HFFc6 (cell line): ENCODE measurements around the gene HAGHL. TPM values are rescaled to one million over a fixed set of nuclear protein-coding genes. Genes with fewer than 3 reads are reported as not detected.

Source experiments
- DNase-seq: peaks from one replicate; pipeline ENCODE4 v3.0.0-alpha.2; 2018
- H3K27ac Mint-ChIP-seq: 2 replicates; pipeline ENCODE4 v1.8.0; 2020; ENCODE audit warnings: mild to moderate bottlenecking, mixed read lengths
- H3K27me3 Mint-ChIP-seq: 2 replicates; pipeline ENCODE4 v1.8.0; 2021; ENCODE audit warnings: mild to moderate bottlenecking, moderate library complexity, mixed read lengths; ENCODE audit not compliant: insufficient read depth
- H3K36me3 Mint-ChIP-seq: 2 replicates; pipeline ENCODE4 v1.8.0; 2021; ENCODE audit warnings: low read depth, mixed read lengths
- H3K4me1 Mint-ChIP-seq: 2 replicates; pipeline ENCODE4 v1.8.0; 2020; ENCODE audit warnings: low read depth, mixed read lengths
- H3K4me3 Mint-ChIP-seq: 2 replicates; pipeline ENCODE4 v1.8.0; 2020; ENCODE audit warnings: mild to moderate bottlenecking, moderate library complexity, mixed read lengths
- H3K9me3 Mint-ChIP-seq: 2 replicates; pipeline ENCODE4 v1.8.0; 2020; ENCODE audit warnings: mild to moderate bottlenecking, mixed read lengths
- CTCF ChIP-seq: fragments of 200-600 bp; sonication (generic); IDR thresholded peaks from 2 replicates; pipeline ENCODE4 v1.5.0; 2021; ENCODE audit warnings: antibody characterized with exemption, mild to moderate bottlenecking
- total RNA-seq, 6 experiments: library from RNA; stranded (reverse); fragmentation: NEBNext Ultra II Directional; extraction: Animal tissue kit (Norgen Biotek cat#: 25700); gene quantifications; 2 replicates in 1 of 6; 3 replicates in 5 of 6; pipeline ENCODE4 v1.2.3, GENCODE V29; 2021

HAGHL gene
- total RNA-seq, 6 experiments from 2014 or later, result 11.4 to 16.6 (median 14.1) TPM

GRCh38 chr16:754656-755055 is 27.8 kb downstream of the HAGHL start:
- Mint-ChIP-seq H3K4me3 (no peak overlapping the region), H3K27ac (no peak overlapping the region), H3K27me3 (peaks cover 14% of the 10 kb centered on the region), H3K4me1 (no peaks in the 10 kb centered on the region; the same call in 1 of the 2 replicates), H3K36me3 (peaks cover 5% of the 10 kb centered on the region; the same call in 1 of the 2 replicates), H3K9me3 (no peaks in the 10 kb centered on the region)
- no peak for DNase-seq
- TF ChIP-seq CTCF, result no peak

- H3K36me3 Mint-ChIP-seq, result peaks cover 5% of the 10 kb centered on the region; the same call in 1 of the 2 replicates
- TF ChIP-seq CTCF, result no peak
- no peaks in the 10 kb centered on the region; the same call in 1 of the 2 replicates for H3K4me1 Mint-ChIP-seq
- no peak for DNase-seq
- H3K27ac Mint-ChIP-seq, result no peak overlapping the region
- H3K27me3 Mint-ChIP-seq, result peaks cover 17% of the 10 kb centered on the region
- no peaks in the 10 kb centered on the region for H3K9me3 Mint-ChIP-seq
- no peak overlapping the region for H3K4me3 Mint-ChIP-seq
Measured at GRCh38 chr16:756428-756827, 29.5 kb downstream of the HAGHL start.

GRCh38 chr16:759110-759910 is 32.4 kb downstream of the HAGHL start:
- no peaks in the 10 kb centered on the region; the same call in 1 of the 2 replicates for H3K4me1 Mint-ChIP-seq
- no peaks in the 10 kb centered on the region for H3K9me3 Mint-ChIP-seq
- peaks cover 5% of the 10 kb centered on the region; the same call in 1 of the 2 replicates for H3K36me3 Mint-ChIP-seq
- TF ChIP-seq CTCF, result no peak
- H3K4me3 Mint-ChIP-seq, result no peak overlapping the region
- no peak for DNase-seq
- H3K27ac Mint-ChIP-seq, result no peak overlapping the region
- peaks cover 14% of the 10 kb centered on the region for H3K27me3 Mint-ChIP-seq

GRCh38 chr16:760065-760464 is 33.2 kb downstream of the HAGHL start:
- Mint-ChIP-seq H3K36me3 (peaks cover 5% of the 10 kb centered on the region; the same call in 1 of the 2 replicates), H3K27me3 (peaks cover 14% of the 10 kb centered on the region), H3K4me1 (no peaks in the 10 kb centered on the region; the same call in 1 of the 2 replicates), H3K27ac (no peak overlapping the region), H3K4me3 (no peak overlapping the region), H3K9me3 (no peaks in the 10 kb centered on the region)
- no peak for DNase-seq
- no peak for TF ChIP-seq CTCF

GRCh38 chr16:760545-761343 is 33.8 kb downstream of the HAGHL start, which contains the start of gene MSLN:
Gene MSLN, plus strand, starts transcription at chr16:760734. Its CDS starts 1,947 bp downstream, at chr16:762681.
- TF ChIP-seq CTCF, result no peak
- Mint-ChIP-seq H3K4me3 (no peak within 1 kb of the TSS), H3K36me3 (peaks cover 5% of the 10 kb centered on the region; the same call in 1 of the 2 replicates), H3K9me3 (no peaks in the 10 kb centered on the region), H3K27me3 (peaks cover 8% of the 10 kb centered on the region), H3K27ac (no peak within 1 kb of the TSS), H3K4me1 (no peaks in the 10 kb centered on the region; the same call in 1 of the 2 replicates)
- no peak for DNase-seq
